ENCODE data around the gene MRPL51.

MRPL51 gene

DNA sequence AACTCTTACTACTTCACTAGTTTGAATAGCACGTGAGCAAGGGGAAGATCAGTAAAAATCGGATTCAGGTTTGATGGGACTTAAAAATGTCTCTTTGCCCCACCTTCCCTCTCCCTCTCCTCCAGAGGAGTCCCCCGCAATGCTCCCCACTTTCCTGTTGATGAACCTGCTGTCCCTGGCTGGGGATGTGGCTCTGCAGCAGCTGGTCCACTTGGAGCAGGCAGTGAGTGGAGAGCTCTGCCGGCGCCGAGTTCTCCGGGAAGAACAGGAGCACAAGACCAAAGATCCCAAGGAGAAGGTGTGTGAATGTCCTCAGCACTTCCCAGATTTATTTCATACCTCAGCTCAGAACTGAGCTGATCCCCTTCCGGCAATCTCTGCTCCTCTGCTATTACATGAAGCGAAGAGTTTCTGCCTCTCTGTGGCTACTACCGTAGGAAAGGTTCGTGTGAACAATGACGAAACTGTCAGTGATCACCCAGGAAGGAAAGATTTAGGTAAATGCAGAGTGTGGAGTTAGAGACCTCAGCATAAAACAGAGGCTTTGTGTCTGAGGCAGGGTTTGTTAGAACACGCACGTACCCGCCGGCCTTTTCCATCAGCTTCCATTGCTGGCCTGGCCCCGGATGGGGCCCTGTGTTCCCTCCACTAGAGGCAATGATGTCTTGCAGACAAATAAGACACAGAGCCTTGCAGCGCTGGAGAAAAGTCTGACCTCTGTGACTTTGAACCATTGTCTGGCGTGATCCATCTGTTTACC lies 33.9 kb upstream of the MRPL51 start:
- DNase-seq (ENCODE audit: low spot score) = no peak
- no peak overlapping the region for H3K14ac ChIP-seq (ENCODE audit: low read length)
- H3K27me3 ChIP-seq (ENCODE audit: control insufficient read depth in 3 of 3, insufficient read depth in 3 of 3, low read depth in 1 of 3, low read length in 3 of 3) = no peaks in the 10 kb centered on the region
- no peak overlapping the region for H3K4me2 ChIP-seq (ENCODE audit: insufficient read depth, low read length, poor library complexity, severe bottlenecking)
- H2BK5ac ChIP-seq (ENCODE audit: low read length) = no peak overlapping the region
- H4K8ac ChIP-seq (ENCODE audit: low read depth, low read length) = no peak overlapping the region
- H3K9ac ChIP-seq (ENCODE audit: low read depth, low read length, poor library complexity) = no peak overlapping the region
- peaks cover 1 to 4% of the 10 kb centered on the region in 2 donors for H3K4me1 ChIP-seq (ENCODE audit: control insufficient read depth in 2 of 2, insufficient read depth in 1 of 2, low read depth in 1 of 2, low read length in 2 of 2)
- no peak overlapping the region for H3K4ac ChIP-seq (ENCODE audit: low read length)
- H2BK120ac ChIP-seq (ENCODE audit: low read depth, low read length) = no peak overlapping the region
- no CpG with 5 or more reads among the region's 19 CpGs for WGBS, 2 donors (ENCODE audit: extremely low coverage in 2 of 2, insufficient read length in 2 of 2, insufficient replicate concordance in 1 of 2)
- no peak overlapping the region for H2AFZ ChIP-seq (ENCODE audit: low read length)
- H3K4me3 ChIP-seq (ENCODE audit: low read length in 2 of 2) = no peak overlapping the region
- H3K9me3 ChIP-seq (replicated peaks in 1 of 2; ENCODE audit: control insufficient read depth in 2 of 2, insufficient read depth in 1 of 2, low read depth in 1 of 2, low read length in 2 of 2) = no peaks in the 10 kb centered on the region
- H2AK5ac ChIP-seq (ENCODE audit: low read depth, low read length) = no peak overlapping the region
- H4K91ac ChIP-seq (ENCODE audit: low read depth, low read length, poor library complexity) = no peak overlapping the region
- H3K23ac ChIP-seq (ENCODE audit: low read depth, low read length, poor library complexity) = no peak overlapping the region
- H3K36me3 ChIP-seq (replicated peaks in 1 of 2; ENCODE audit: control insufficient read depth in 2 of 2, insufficient read depth in 2 of 2, low read length in 2 of 2) = peaks cover 81 to 100% of the 10 kb centered on the region in 2 donors
- no peak overlapping the region for H2BK12ac ChIP-seq (ENCODE audit: low read length)
- no peaks in the 10 kb centered on the region for H3K79me1 ChIP-seq (ENCODE audit: low read depth, low read length)
- no peak overlapping the region for H3K27ac ChIP-seq (replicated peaks; ENCODE audit: low read length)
- no peak overlapping the region for H3K18ac ChIP-seq (ENCODE audit: low read length)
- H2BK15ac ChIP-seq (ENCODE audit: low read length) = no peak overlapping the region

DNA sequence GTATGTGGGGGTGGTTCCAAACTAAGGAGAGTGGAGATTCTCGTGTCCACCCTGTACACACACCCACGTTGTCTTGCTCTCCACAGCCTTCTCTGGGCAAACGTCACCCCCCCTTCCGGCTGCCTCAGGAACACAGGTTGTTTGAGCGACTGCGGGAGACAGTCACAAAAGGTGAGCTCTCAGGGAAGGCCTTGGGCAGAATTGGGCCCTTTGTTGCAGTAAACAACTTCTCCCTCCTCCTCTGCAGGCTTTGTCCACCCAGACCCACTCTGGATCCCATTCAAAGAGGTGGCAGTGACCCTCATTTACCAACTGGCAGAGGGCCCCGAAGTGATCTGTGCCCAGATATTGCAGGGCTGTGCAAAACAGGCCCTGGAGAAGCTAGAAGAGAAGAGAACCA lies 33.1 kb upstream of the MRPL51 start:
- Histone ChIP-seq H2BK5ac (ENCODE audit: low read length) (no peak overlapping the region), H3K18ac (ENCODE audit: low read length) (no peak overlapping the region), H3K27me3 (ENCODE audit: control insufficient read depth in 3 of 3, insufficient read depth in 3 of 3, low read depth in 1 of 3, low read length in 3 of 3) (no peaks in the 10 kb centered on the region), H3K4ac (ENCODE audit: low read length) (no peak overlapping the region), H3K9me3 (replicated peaks in 1 of 2; ENCODE audit: control insufficient read depth in 2 of 2, insufficient read depth in 1 of 2, low read depth in 1 of 2, low read length in 2 of 2) (no peaks in the 10 kb centered on the region), H3K27ac (replicated peaks; ENCODE audit: low read length) (no peak overlapping the region), H3K14ac (ENCODE audit: low read length) (no peak overlapping the region), H4K8ac (ENCODE audit: low read depth, low read length) (no peak overlapping the region), H2AK5ac (ENCODE audit: low read depth, low read length) (no peak overlapping the region), H2BK12ac (ENCODE audit: low read length) (no peak overlapping the region), H3K4me2 (ENCODE audit: insufficient read depth, low read length, poor library complexity, severe bottlenecking) (no peak overlapping the region), H3K36me3 (replicated peaks in 1 of 2; ENCODE audit: control insufficient read depth in 2 of 2, insufficient read depth in 2 of 2, low read length in 2 of 2) (peaks cover 87 to 100% of the 10 kb centered on the region in 2 donors), H3K4me3 (ENCODE audit: low read length in 2 of 2) (no peak overlapping the region), H4K91ac (ENCODE audit: low read depth, low read length, poor library complexity) (no peak overlapping the region), H3K9ac (ENCODE audit: low read depth, low read length, poor library complexity) (no peak overlapping the region), H3K79me1 (ENCODE audit: low read depth, low read length) (no peaks in the 10 kb centered on the region), H2BK15ac (ENCODE audit: low read length) (no peak overlapping the region), H3K23ac (ENCODE audit: low read depth, low read length, poor library complexity) (no peak overlapping the region), H2AFZ (ENCODE audit: low read length) (no peak overlapping the region), H2BK120ac (ENCODE audit: low read depth, low read length) (no peak overlapping the region), H3K4me1 (ENCODE audit: control insufficient read depth in 2 of 2, insufficient read depth in 1 of 2, low read depth in 1 of 2, low read length in 2 of 2) (no peaks in the 10 kb centered on the region)
- WGBS, 2 donors (ENCODE audit: extremely low coverage in 2 of 2, insufficient read length in 2 of 2, insufficient replicate concordance in 1 of 2) = no CpG with 5 or more reads among the region's 7 CpGs
- no peak for DNase-seq (ENCODE audit: low spot score)

DNA sequence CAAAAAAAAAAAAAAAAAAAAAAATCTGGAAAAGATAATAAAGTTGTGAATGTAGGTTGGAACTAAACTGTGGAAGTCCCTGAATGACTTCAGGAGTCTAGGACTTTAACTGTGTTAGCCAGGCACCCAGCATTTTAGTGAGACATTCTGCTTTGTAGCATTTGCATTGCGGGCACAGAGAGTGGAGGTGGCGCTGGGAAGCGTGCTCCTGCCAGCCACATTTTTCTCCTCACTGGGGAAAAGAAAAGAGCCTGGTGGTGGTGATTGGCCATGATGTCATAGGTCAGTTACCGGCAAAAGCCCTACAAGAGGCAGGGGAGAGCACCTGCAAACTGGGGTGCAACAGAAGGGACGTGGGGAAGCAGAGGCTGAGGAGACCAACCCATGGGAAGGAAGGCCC lies 31.6 kb upstream of the MRPL51 start:
- H4K91ac ChIP-seq (ENCODE audit: low read depth, low read length, poor library complexity) = no peak overlapping the region
- H2AK5ac ChIP-seq (ENCODE audit: low read depth, low read length) = no peak overlapping the region
- H3K4me3 ChIP-seq (ENCODE audit: low read length in 2 of 2) = no peak overlapping the region
- H3K27ac ChIP-seq (replicated peaks; ENCODE audit: low read length) = no peak overlapping the region
- no peak overlapping the region for H4K8ac ChIP-seq (ENCODE audit: low read depth, low read length)
- H3K36me3 ChIP-seq (replicated peaks in 1 of 2; ENCODE audit: control insufficient read depth in 2 of 2, insufficient read depth in 2 of 2, low read length in 2 of 2) = peaks cover 82 to 100% of the 10 kb centered on the region in 2 donors
- no peak for DNase-seq (ENCODE audit: low spot score)
- no peak overlapping the region for H2BK15ac ChIP-seq (ENCODE audit: low read length)
- no peak overlapping the region for H3K18ac ChIP-seq (ENCODE audit: low read length)
- H3K9ac ChIP-seq (ENCODE audit: low read depth, low read length, poor library complexity) = no peak overlapping the region
- no peaks in the 10 kb centered on the region for H3K9me3 ChIP-seq (replicated peaks in 1 of 2; ENCODE audit: control insufficient read depth in 2 of 2, insufficient read depth in 1 of 2, low read depth in 1 of 2, low read length in 2 of 2)
- H3K4me1 ChIP-seq (ENCODE audit: control insufficient read depth in 2 of 2, insufficient read depth in 1 of 2, low read depth in 1 of 2, low read length in 2 of 2) = no peaks in the 10 kb centered on the region
- H2BK120ac ChIP-seq (ENCODE audit: low read depth, low read length) = no peak overlapping the region
- no CpG with 5 or more reads among the region's 5 CpGs for WGBS, 2 donors (ENCODE audit: extremely low coverage in 2 of 2, insufficient read length in 2 of 2, insufficient replicate concordance in 1 of 2)
- H2BK5ac ChIP-seq (ENCODE audit: low read length) = no peak overlapping the region
- no peaks in the 10 kb centered on the region for H3K27me3 ChIP-seq (ENCODE audit: control insufficient read depth in 3 of 3, insufficient read depth in 3 of 3, low read depth in 1 of 3, low read length in 3 of 3)
- no peak overlapping the region for H3K23ac ChIP-seq (ENCODE audit: low read depth, low read length, poor library complexity)
- no peak overlapping the region for H3K4ac ChIP-seq (ENCODE audit: low read length)
- H3K4me2 ChIP-seq (ENCODE audit: insufficient read depth, low read length, poor library complexity, severe bottlenecking) = no peak overlapping the region
- no peak overlapping the region for H2BK12ac ChIP-seq (ENCODE audit: low read length)
- H3K79me1 ChIP-seq (ENCODE audit: low read depth, low read length) = peaks cover 2% of the 10 kb centered on the region
- no peak overlapping the region for H2AFZ ChIP-seq (ENCODE audit: low read length)
- no peak overlapping the region for H3K14ac ChIP-seq (ENCODE audit: low read length)

DNA sequence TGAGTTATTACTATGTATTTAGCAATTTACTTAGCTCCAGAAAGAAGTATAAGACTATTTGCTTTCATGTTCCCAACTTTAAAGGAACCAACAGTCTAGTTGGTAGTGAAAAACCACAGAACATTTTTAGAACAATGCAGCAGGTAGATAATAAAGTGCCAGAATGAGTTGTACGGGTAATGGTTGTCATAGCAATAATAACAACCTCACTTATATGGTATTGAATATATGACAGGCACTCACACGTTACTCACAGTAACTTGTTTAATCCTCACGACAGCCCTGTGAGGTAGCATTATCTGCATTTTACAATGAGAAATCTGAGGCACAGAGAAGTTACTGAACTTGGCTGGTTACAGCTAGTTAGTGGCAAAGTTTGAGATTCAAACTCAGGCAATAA lies 30.6 kb upstream of the MRPL51 start:
- Histone ChIP-seq H3K14ac (ENCODE audit: low read length) (no peak overlapping the region), H2BK120ac (ENCODE audit: low read depth, low read length) (no peak overlapping the region), H3K4me1 (ENCODE audit: control insufficient read depth in 2 of 2, insufficient read depth in 1 of 2, low read depth in 1 of 2, low read length in 2 of 2) (no peaks in the 10 kb centered on the region), H3K9me3 (replicated peaks in 1 of 2; ENCODE audit: control insufficient read depth in 2 of 2, insufficient read depth in 1 of 2, low read depth in 1 of 2, low read length in 2 of 2) (no peaks in the 10 kb centered on the region), H2AK5ac (ENCODE audit: low read depth, low read length) (no peak overlapping the region), H2AFZ (ENCODE audit: low read length) (no peak overlapping the region), H3K9ac (ENCODE audit: low read depth, low read length, poor library complexity) (no peak overlapping the region), H2BK12ac (ENCODE audit: low read length) (no peak overlapping the region), H3K36me3 (replicated peaks in 1 of 2; ENCODE audit: control insufficient read depth in 2 of 2, insufficient read depth in 2 of 2, low read length in 2 of 2) (peaks cover 76 to 99% of the 10 kb centered on the region in 2 donors), H3K23ac (ENCODE audit: low read depth, low read length, poor library complexity) (no peak overlapping the region), H3K4me3 (ENCODE audit: low read length in 2 of 2) (no peak overlapping the region), H3K79me1 (ENCODE audit: low read depth, low read length) (peaks cover 2% of the 10 kb centered on the region), H2BK15ac (ENCODE audit: low read length) (no peak overlapping the region), H3K4me2 (ENCODE audit: insufficient read depth, low read length, poor library complexity, severe bottlenecking) (no peak overlapping the region), H3K27me3 (ENCODE audit: control insufficient read depth in 3 of 3, insufficient read depth in 3 of 3, low read depth in 1 of 3, low read length in 3 of 3) (no peaks in the 10 kb centered on the region), H3K18ac (ENCODE audit: low read length) (no peak overlapping the region), H4K8ac (ENCODE audit: low read depth, low read length) (no peak overlapping the region), H4K91ac (ENCODE audit: low read depth, low read length, poor library complexity) (no peak overlapping the region), H2BK5ac (ENCODE audit: low read length) (no peak overlapping the region), H3K27ac (replicated peaks; ENCODE audit: low read length) (no peak overlapping the region), H3K4ac (ENCODE audit: low read length) (no peak overlapping the region)
- WGBS, 2 donors (ENCODE audit: extremely low coverage in 2 of 2, insufficient read length in 2 of 2, insufficient replicate concordance in 1 of 2) = no CpG with 5 or more reads among the region's 3 CpGs
- DNase-seq (ENCODE audit: low spot score) = no peak

Measured in neuronal stem cell (in vitro differentiated cells).